GM18505 (cell line): ENCODE measurements around the gene PGBD2.
"Not testable (repeated sequence)": the region's sequence is repeated elsewhere in the genome, so short reads cannot be mapped to it uniquely, and the experiment has no call there.

Experiments used
- ATAC-seq: cut with Tn5 transposase; IDR thresholded peaks from one replicate; pipeline ENCODE4 v1.9.1; 2021; ENCODE audit not compliant: unreplicated experiment
- POLR2A ChIP-seq: IDR thresholded peaks from 4 replicates; pipeline ENCODE4 v1.6.1; 2011; ENCODE audit warnings: borderline replicate concordance; ENCODE audit not compliant: insufficient read depth, insufficient read length; ENCODE audit errors: extremely low read depth

PGBD2 gene

GRCh38 chr1:248924696-248925532 is 18.9 kb downstream of the PGBD2 start:
- peak; percentile 93 for ATAC-seq
- TF ChIP-seq POLR2A = no peak

- ATAC-seq = not testable (repeated sequence)
Observed at GRCh38 chr1:248925859-248926258, 19.8 kb downstream of the PGBD2 start.

- TF ChIP-seq POLR2A = no peak
- ATAC-seq = no peak
Observed at GRCh38 chr1:248926401-248927182, 20.6 kb downstream of the PGBD2 start.

- not testable (repeated sequence) for ATAC-seq
Observed at GRCh38 chr1:248927283-248927682, 21.2 kb downstream of the PGBD2 start.

- not testable (repeated sequence) for ATAC-seq
Observed at GRCh38 chr1:248928122-248928521, 22.1 kb downstream of the PGBD2 start.

- ATAC-seq = not testable (repeated sequence)
Observed at GRCh38 chr1:248930037-248930436, 24.0 kb downstream of the PGBD2 start.

GRCh38 chr1:248938173-248938809 is 32.3 kb downstream of the PGBD2 start:
- ATAC-seq = not testable (repeated sequence)

DNA sequence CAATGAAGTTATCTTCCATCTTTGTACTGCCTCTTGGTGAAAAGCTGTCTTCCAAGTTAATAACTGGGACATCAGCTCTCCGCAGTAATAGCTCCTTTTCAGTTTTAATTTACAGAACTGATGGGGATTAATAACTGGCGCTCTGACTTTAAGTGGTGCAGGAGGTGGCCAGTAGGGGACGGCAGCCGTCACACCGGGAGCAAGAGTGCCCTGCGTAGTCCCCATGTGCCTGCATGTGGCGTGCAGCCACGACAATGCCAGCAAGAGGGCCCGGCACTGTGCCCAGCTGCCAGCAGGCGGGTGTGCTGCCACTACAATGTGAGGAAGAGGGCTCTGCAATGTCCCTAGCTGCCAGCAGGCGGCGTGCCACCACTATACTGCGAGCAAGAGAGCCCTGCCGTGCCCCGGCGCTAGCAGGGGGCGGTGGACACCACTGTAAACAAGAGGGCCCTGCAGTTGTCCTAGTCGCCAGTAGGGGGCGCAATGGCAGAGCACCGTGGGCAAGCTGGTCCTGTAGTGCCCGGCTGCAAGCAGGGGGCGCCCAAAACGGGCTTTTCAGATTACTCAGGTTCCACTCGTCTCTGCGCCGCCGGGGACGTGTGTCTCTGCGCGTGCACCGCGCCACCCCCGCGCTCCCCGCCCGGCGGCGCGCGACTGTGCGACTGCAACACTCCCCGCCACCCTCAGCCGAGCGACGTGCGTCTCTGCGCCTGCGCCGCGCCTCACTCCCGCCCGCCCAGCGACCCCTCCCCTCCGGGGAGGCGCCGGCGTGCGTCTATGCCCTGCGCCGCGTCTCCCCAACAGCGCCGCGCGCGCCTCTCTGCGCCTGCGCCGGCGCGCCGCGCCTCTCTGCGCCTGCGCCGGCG is 38.3 kb downstream of the PGBD2 start:
- ATAC-seq = not testable (repeated sequence)

DNA sequence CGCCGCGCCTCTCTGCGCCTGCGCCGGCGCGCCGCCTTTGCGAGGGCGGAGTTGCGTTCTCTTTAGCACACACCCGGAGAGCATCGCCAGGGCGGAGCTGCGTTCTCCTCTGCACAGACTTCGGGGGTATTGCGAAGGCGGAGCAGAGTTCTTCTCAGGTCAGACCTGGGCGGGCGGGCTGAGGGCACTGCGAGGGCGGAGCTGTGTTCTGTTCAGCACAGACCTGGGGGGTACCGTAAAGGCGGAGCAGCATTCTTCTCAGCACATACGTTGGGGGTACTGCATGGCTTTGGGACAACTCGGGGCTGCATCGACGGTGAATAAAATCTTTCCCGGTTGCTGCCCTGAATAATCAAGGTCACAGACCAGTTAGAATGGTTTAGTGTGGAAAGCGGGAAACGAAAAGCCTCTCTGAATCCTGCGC is 39.0 kb downstream of the PGBD2 start:
- not testable (repeated sequence) for ATAC-seq

GRCh38 chr1:248945453-248945852 is 39.4 kb downstream of the PGBD2 start:
- ATAC-seq = not testable (repeated sequence)

DNA sequence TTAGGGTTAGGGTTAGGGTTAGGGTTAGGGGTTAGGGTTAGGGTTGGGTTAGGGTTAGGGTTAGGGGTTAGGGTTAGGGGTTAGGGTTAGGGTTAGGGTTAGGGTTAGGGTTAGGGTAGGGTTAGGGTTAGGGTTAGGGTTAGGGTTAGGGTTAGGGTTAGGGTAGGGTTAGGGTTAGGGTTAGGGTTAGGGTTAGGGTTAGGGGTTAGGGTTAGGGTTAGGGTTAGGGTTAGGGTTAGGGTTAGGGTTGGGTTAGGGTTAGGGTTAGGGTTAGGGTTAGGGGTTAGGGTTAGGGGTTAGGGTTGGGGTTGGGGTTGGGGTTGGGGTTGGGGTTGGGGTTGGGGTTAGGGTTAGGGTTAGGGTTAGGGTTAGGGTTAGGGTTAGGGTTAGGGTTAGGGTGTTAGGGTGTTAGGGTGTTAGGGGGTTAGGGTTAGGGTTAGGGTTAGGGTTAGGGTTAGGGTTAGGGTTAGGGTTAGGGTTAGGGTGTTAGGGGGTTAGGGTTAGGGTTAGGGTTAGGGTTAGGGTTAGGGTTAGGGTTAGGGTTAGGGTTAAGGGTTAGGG is 39.9 kb downstream of the PGBD2 start:
- ATAC-seq = not testable (repeated sequence)
